ENCODE data around the gene SHANK3. TPM values are rescaled to one million over a fixed set of nuclear protein-coding genes. Genes with fewer than 3 reads are reported as not detected.

The SHANK3 gene
- total and polyA plus RNA-seq, 2 experiments from 2014 or later = 0.52 to 4.9 TPM

DNA sequence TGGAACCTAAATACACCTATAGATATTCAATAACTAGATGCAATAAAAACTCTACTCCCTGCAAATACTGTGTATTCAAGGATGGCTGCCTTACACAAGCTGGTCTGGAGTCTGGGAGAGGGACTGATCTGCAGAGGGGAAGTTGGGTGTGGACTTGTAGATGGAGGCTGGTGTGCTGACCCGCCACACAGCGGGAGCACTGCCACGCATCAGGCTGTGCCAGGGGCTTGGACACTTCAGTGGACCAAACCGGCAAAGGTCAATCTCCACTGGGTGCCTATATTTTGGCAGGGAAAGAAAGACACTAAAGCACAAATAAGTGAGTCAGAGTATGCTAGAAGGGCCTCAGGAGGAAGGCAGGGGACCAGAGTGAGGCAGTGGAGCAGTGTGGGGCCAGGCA is 2.1 kb upstream of the SHANK3 start (continued):
- TF ChIP-seq, protein P1, sequence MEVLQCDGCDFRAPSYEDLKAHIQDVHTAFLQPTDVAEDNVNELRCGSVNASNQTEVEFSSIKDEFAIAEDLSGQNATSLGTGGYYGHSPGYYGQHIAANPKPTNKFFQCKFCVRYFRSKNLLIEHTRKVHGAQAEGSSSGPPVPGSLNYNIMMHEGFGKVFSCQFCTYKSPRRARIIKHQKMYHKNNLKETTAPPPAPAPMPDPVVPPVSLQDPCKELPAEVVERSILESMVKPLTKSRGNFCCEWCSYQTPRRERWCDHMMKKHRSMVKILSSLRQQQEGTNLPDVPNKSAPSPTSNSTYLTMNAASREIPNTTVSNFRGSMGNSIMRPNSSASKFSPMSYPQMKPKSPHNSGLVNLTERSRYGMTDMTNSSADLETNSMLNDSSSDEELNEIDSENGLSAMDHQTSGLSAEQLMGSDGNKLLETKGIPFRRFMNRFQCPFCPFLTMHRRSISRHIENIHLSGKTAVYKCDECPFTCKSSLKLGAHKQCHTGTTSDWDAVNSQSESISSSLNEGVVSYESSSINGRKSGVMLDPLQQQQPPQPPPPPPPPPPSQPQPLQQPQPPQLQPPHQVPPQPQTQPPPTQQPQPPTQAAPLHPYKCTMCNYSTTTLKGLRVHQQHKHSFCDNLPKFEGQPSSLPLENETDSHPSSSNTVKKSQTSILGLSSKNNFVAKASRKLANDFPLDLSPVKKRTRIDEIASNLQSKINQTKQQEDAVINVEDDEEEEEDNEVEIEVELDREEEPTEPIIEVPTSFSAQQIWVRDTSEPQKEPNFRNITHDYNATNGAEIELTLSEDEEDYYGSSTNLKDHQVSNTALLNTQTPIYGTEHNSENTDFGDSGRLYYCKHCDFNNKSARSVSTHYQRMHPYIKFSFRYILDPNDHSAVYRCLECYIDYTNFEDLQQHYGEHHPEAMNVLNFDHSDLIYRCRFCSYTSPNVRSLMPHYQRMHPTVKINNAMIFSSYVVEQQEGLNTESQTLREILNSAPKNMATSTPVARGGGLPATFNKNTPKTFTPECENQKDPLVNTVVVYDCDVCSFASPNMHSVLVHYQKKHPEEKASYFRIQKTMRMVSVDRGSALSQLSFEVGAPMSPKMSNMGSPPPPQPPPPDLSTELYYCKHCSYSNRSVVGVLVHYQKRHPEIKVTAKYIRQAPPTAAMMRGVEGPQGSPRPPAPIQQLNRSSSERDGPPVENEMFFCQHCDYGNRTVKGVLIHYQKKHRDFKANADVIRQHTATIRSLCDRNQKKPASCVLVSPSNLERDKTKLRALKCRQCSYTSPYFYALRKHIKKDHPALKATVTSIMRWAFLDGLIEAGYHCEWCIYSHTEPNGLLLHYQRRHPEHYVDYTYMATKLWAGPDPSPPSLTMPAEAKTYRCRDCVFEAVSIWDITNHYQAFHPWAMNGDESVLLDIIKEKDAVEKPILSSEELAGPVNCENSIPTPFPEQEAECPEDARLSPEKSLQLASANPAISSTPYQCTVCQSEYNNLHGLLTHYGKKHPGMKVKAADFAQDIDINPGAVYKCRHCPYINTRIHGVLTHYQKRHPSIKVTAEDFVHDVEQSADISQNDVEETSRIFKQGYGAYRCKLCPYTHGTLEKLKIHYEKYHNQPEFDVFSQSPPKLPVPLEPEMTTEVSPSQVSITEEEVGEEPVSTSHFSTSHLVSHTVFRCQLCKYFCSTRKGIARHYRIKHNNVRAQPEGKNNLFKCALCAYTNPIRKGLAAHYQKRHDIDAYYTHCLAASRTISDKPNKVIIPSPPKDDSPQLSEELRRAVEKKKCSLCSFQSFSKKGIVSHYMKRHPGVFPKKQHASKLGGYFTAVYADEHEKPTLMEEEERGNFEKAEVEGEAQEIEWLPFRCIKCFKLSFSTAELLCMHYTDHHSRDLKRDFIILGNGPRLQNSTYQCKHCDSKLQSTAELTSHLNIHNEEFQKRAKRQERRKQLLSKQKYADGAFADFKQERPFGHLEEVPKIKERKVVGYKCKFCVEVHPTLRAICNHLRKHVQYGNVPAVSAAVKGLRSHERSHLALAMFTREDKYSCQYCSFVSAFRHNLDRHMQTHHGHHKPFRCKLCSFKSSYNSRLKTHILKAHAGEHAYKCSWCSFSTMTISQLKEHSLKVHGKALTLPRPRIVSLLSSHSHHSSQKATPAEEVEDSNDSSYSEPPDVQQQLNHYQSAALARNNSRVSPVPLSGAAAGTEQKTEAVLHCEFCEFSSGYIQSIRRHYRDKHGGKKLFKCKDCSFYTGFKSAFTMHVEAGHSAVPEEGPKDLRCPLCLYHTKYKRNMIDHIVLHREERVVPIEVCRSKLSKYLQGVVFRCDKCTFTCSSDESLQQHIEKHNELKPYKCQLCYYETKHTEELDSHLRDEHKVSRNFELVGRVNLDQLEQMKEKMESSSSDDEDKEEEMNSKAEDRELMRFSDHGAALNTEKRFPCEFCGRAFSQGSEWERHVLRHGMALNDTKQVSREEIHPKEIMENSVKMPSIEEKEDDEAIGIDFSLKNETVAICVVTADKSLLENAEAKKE (CRISPR knock-in tag; IDR thresholded peaks at IDR 0.05) = no peak

GRCh38 chr22:50670914-50671538 is 1.6 kb upstream of the SHANK3 start:
- 0 out of 2 replicates have a peak, but pooled peaks cover 3% of the 10 kb centered on the region for H3F3A ChIP-seq (replicated peaks; ENCODE audit: low read depth)
- Mint-ChIP-seq H3K27ac (no peak overlapping the region), H3K36me3 (ENCODE audit: low read depth) (peaks cover 3% of the 10 kb centered on the region; the same call in 1 of the 3 replicates), H3K27me3 (ENCODE audit: insufficient read depth, low read depth, poor library complexity) (peaks cover 32% of the 10 kb centered on the region), H3K9me3 (peaks cover 2% of the 10 kb centered on the region; the same call in 1 of the 3 replicates), H3K4me3 (no peak overlapping the region), H3K4me1 (peaks cover 22% of the 10 kb centered on the region)
- no peaks in the 10 kb centered on the region for H3K36me3 ChIP-seq (ENCODE audit: insufficient read depth)
- DNase-seq (ENCODE audit: low spot score) (no peak), ATAC-seq (no peak)
- H3K4me3 ChIP-seq = no peak overlapping the region
- H3K27ac ChIP-seq (ENCODE audit: low read depth) = no peak overlapping the region
- no peaks in the 10 kb centered on the region for H3K9me2 ChIP-seq (ENCODE audit: insufficient read depth)
- no peaks in the 10 kb centered on the region for H3K4me1 ChIP-seq (ENCODE audit: insufficient read depth)
- H3K4me2 ChIP-seq = no peak overlapping the region
- H4K20me1 ChIP-seq (replicated peaks; ENCODE audit: insufficient read depth) = no peaks in the 10 kb centered on the region; the same call in 1 of the 2 replicates
- no peak overlapping the region for H2AFZ ChIP-seq
- H3K79me2 ChIP-seq (replicated peaks; ENCODE audit: insufficient read depth) = no peaks in the 10 kb centered on the region
- peaks cover 33% of the 10 kb centered on the region for H3K27me3 ChIP-seq (ENCODE audit: insufficient read depth)
- TF ChIP-seq, protein P1 (CRISPR knock-in tag; IDR thresholded peaks at IDR 0.05) = no peak
- no peak for TF ChIP-seq NANOG (IDR thresholded peaks at IDR 0.05; ENCODE audit: borderline replicate concordance)
- TF ChIP-seq REST (IDR thresholded peaks at IDR 0.05; ENCODE audit: unreplicated experiment) = no peak
- no peak for TF ChIP-seq EZH2 (IDR thresholded peaks at IDR 0.05; ENCODE audit: low read depth, unreplicated experiment)
